Activated T-helper 1 cell treated with anti-CD3 and anti-CD28 coated beads, Interleukin-2, amount 50 U/mL, for 16 hours (primary cell): ENCODE data around the gene VPS45.
"Not testable (repeated sequence)": the region's sequence is repeated elsewhere in the genome, so short reads cannot be mapped to it uniquely, and the experiment has no call there.

Experiments used
- DNase-seq, 2 donors: peaks; one replicate each; pipeline ENCODE4 v3.0.0-alpha.2; 2020; ENCODE audit warnings: low read depth in 1 of 2, low spot score in 1 of 2

Gene VPS45

DNA sequence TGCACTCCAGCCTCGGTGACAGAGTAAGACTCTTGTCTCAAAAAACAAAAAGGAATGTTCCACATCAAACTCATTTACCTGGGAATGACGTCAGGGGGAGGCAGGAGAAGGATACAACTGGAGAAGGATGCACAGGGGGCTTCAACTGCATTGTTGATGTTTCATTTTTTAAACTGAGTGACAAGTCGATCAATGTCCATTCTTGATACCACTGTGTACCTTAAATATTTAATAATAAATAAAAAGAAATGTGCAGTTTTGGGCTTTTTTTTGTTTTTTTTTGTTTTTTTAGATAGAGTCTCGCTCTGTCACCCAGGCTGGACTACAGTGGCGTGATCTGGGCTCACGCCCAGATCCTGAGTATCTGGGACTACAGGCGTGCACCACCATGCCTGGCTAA is 117.9 kb downstream of the VPS45 start:
- DNase-seq = no peak

GRCh38 chr1:150186438-150186788 is 118.8 kb downstream of the VPS45 start:
- DNase-seq = not testable (repeated sequence)

DNA sequence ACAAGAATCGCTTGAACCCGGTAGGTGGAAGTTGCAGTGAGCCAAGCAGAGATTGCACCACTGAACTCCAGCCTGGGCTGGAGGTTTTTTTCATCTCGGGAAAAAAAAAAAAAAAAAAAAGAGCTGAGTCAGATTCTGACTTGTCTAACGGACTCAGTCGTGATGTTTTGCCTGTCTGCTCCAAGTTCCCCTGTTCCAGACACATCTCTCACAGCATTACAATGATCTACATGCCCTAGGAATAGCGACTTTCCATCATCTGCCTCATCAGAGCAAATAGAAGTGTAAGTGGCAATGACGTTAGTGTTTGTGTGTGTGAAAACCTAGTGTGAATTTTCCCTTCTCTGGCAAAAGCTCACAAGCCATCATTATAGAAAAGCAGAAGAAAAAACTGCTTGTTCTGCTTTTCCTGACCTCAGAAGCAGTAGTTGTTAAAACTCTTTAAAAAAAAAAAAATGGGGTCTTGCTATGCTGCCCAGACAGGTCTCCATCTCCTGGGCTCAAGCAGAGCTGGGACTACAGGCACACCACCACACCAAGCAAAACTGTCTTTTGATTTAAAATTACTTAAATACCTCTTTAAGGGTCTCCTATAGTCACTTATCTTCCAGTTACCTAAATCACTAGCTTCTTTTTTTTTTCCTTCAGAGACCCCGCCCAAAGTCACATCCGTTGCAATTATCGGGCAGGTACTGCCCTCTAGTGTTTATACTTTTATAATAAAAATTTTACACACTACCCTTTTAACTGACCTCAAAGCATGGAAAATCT is 119.4 kb downstream of the VPS45 start:
- no peak for DNase-seq

- DNase-seq = no peak
Observed at GRCh38 chr1:150187560-150187931, 120.0 kb downstream of the VPS45 start.

DNA sequence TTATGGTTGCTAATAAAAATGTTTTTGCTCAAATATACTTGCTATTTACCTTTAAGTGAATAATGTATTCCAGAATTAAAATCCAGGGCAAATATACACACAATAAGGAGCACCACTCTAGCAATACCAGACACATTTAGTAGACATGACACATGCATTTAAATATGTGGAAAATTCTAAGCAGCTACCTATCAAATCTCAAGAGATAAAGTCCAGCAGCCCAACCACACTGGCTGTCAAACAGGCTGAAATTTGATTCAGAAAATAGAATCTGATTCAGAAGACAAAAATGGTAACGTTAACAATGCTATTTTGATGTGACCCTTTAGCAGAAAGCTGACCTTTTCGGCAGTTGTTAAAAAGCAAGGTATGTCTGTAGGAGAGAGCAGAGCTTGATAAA is 124.4 kb downstream of the VPS45 start:
- DNase-seq = no peak

- no peak for DNase-seq
Observed at GRCh38 chr1:150194381-150195031, 126.9 kb downstream of the VPS45 start.
